ENCODE data around the gene PURB. TPM values are rescaled to one million over a fixed set of nuclear protein-coding genes. Genes with fewer than 3 reads are reported as not detected.
"Not testable (repeated sequence)": the region's sequence is repeated elsewhere in the genome, so short reads cannot be mapped to it uniquely, and the experiment has no call there.

Gene PURB
- total RNA-seq, 1 donor from 2014 or later: 41.5 TPM

DNA sequence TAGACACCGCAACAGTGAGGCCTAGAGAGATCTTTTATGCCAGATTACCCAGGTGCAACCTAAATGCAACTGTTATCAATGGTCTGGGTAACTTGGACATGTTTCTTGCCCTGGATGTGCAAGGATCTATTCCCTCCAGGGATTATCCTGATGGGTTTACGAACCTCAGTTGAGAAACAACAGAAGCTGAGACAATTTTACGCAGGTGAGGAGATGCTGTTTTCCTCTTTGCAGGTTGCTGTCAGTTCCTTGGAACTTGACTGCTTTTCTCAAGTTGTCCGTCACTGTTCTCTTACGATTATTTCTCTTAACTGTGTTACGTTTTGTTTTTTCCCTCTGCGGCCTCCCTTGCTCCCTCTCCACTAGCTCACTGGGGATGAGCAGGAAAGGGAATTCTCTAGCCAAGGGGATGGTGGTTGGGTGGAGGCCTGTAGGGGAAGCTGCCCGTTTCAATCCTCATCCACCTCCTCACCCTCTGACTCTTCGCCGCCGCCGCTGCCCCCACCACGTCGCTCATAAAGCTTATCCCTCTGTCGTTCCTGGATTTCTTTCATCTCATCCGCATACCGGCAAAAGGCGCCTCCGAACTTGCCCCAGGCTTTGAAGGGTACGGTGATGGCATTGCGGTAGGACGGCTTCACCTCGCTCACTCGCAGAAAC lies 1.2 kb downstream of the PURB start:
- Mint-ChIP-seq H3K4me3 (peak overlapping the region; percentile 97), H3K9me3 (no peaks in the 10 kb centered on the region), H3K27ac (peak overlapping the region; percentile 88), H3K27me3 (no peaks in the 10 kb centered on the region), H3K36me3 (ENCODE audit: low read depth) (peaks cover 52% of the 10 kb centered on the region), H3K4me1 (peaks cover 53% of the 10 kb centered on the region)
- peak; percentile 64 for DNase-seq
- intact Hi-C loops (cut with micrococcal nuclease): loop anchor here (2.0 to 5.0 kb wide), 2 partner anchors 143 to 311 kb away; partner anchors contain the start of gene DDX56

DNA sequence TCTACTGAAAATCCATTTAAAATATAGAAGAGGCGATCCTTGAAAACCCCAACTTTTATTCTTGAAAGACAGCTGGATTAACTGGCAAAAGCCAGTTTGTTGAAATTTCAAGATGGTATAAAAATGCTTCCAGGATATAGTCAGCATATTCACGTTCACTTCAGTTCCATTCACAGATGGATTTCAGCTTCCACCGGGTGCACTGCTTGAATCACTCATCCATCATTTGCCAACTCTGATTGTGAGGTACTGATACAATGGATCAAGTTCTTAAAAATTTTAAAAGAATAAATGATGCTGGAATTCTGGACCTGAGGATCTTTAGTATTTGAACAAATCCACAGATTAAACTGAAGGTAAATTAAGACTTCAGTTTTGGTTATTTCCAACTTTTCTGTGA lies 2.4 kb downstream of the PURB start:
- Mint-ChIP-seq H3K27ac (peak overlapping the region; percentile 41), H3K9me3 (no peaks in the 10 kb centered on the region), H3K4me3 (peak overlapping the region; percentile 97), H3K4me1 (peaks cover 51% of the 10 kb centered on the region), H3K27me3 (no peaks in the 10 kb centered on the region), H3K36me3 (ENCODE audit: low read depth) (peaks cover 55% of the 10 kb centered on the region)
- DNase-seq: no peak
- intact Hi-C loops (cut with micrococcal nuclease): loop anchor here (5.0 kb wide), 1 partner anchor 144 kb away; no protein-coding TSS in a partner anchor

GRCh38 chr7:44881610-44882009 lies 3.7 kb downstream of the PURB start:
- Mint-ChIP-seq H3K4me3 (peak overlapping the region; percentile 72), H3K36me3 (ENCODE audit: low read depth) (peaks cover 61% of the 10 kb centered on the region), H3K27me3 (no peaks in the 10 kb centered on the region), H3K27ac (peak overlapping the region; percentile 15), H3K9me3 (no peaks in the 10 kb centered on the region), H3K4me1 (peaks cover 44% of the 10 kb centered on the region)
- intact Hi-C loops (cut with micrococcal nuclease): loop anchor here (2.0 to 5.0 kb wide), 2 partner anchors 15 to 146 kb away; no protein-coding TSS in a partner anchor
- DNase-seq: no peak

DNA sequence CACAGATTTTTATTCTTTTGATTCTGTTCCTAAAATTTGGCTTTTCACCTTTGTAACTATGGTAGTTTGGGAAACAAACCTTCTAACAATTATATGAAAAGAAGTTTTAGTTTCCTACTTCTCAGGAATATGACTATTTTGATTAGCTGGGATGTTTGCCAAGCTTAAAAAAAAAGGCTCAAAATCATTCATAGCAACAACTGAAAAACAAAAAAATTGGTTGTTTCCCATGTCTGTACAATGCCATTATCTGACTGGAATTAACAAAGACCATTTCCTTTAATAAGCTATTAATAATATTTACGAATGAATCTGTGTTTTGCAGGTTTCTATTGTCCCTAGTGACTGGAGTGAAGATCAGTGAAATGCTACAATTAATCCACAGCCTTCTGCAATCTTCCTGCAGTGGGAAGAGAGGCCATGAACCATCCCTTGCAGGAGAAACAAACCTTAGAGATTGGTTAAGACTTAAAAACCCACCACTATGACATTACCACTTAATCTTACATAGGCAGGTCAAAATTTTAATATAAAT lies 4.2 kb downstream of the PURB start:
- Mint-ChIP-seq H3K36me3 (ENCODE audit: low read depth) (peaks cover 61% of the 10 kb centered on the region), H3K4me1 (peaks cover 46% of the 10 kb centered on the region), H3K4me3 (peak overlapping the region; percentile 72)

GRCh38 chr7:44880317-44881018 lies 4.9 kb downstream of the PURB start:
- intact Hi-C loops (cut with micrococcal nuclease): loop anchor here (2.0 to 5.0 kb wide), 2 partner anchors 14 to 147 kb away; no protein-coding TSS in a partner anchor
- Mint-ChIP-seq H3K27me3 (no peaks in the 10 kb centered on the region), H3K4me1 (peaks cover 42% of the 10 kb centered on the region), H3K27ac (peak overlapping the region; percentile 66), H3K9me3 (no peaks in the 10 kb centered on the region), H3K36me3 (ENCODE audit: low read depth) (peaks cover 57% of the 10 kb centered on the region), H3K4me3 (peak overlapping the region; percentile 72)
- DNase-seq: no peak

More for the DNA sequence above, 4.2 kb downstream of the PURB start:
- Mint-ChIP-seq H3K27me3 (no peaks in the 10 kb centered on the region), H3K27ac (peak overlapping the region; percentile 54), H3K9me3 (no peaks in the 10 kb centered on the region)
- intact Hi-C loops (cut with micrococcal nuclease): loop anchor here (2.0 to 5.0 kb wide), 2 partner anchors 14 to 146 kb away; no protein-coding TSS in a partner anchor
- no peak for DNase-seq

- H3K4me3 Mint-ChIP-seq: no peak overlapping the region
- H3K9me3 Mint-ChIP-seq: no peaks in the 10 kb centered on the region
Measured at GRCh38 chr7:44876393-44876792, 8.9 kb downstream of the PURB start.

DNA sequence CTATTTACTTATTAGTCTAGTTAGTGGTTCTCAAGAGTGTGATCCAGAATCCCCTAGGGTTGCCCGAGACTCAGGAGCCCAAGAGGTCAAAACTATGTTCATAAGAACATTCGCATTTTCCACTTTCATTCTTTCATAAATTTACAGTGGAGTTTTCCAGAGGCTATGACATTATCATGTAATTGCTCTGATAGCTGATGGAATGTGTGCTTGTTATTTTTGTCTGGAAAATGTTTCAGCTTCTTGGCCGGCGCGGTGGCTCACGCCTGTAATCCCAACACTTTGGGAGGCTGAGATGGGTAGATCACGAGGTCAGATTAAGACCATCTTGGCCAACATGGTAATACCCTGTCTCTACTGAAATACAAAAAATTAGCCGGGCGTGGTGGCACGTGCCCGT lies 10.1 kb downstream of the PURB start:
- DNase-seq: no peak
- peaks cover 19% of the 10 kb centered on the region for H3K36me3 Mint-ChIP-seq (ENCODE audit: low read depth)
- no peak overlapping the region for H3K27ac Mint-ChIP-seq
- no peak overlapping the region for H3K4me3 Mint-ChIP-seq
- H3K4me1 Mint-ChIP-seq: peaks cover 18% of the 10 kb centered on the region
- no peaks in the 10 kb centered on the region for H3K9me3 Mint-ChIP-seq
- intact Hi-C loops (cut with micrococcal nuclease): no loop called here
- no peaks in the 10 kb centered on the region for H3K27me3 Mint-ChIP-seq

More at GRCh38 chr7:44876393-44876792, 8.9 kb downstream of the PURB start:
- intact Hi-C loops (cut with micrococcal nuclease): no loop called here
- H3K27me3 Mint-ChIP-seq: no peaks in the 10 kb centered on the region
- H3K36me3 Mint-ChIP-seq (ENCODE audit: low read depth): peaks cover 29% of the 10 kb centered on the region
- no peak overlapping the region for H3K27ac Mint-ChIP-seq
- no peak for DNase-seq
- H3K4me1 Mint-ChIP-seq: peaks cover 27% of the 10 kb centered on the region

DNA sequence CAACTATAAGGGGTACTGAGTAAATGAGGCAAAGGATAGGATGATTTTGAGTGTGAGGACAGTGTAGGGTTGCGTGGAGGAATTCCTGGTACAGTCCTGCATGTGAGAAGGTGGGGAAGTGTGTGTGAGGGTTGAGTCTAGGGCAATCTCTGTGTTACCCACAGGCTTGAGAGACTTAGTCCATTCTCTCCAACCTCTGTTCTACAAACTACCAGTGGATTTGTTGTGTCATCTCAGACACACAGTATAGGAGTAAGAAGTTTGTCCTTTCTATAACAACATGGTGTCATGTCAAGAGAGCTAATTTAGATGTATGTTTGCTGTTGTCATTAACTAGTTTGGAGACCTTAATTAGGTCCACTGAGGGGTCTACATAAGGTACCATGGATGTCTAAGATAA lies 12.5 kb downstream of the PURB start:
- intact Hi-C loops (cut with micrococcal nuclease): no loop called here
- Mint-ChIP-seq H3K4me3 (no peak overlapping the region), H3K9me3 (peaks cover 4% of the 10 kb centered on the region), H3K27ac (no peak overlapping the region), H3K4me1 (peaks cover 10% of the 10 kb centered on the region), H3K27me3 (no peaks in the 10 kb centered on the region), H3K36me3 (ENCODE audit: low read depth) (peaks cover 7% of the 10 kb centered on the region)
- no peak for DNase-seq

GRCh38 chr7:44871918-44872317 lies 13.4 kb downstream of the PURB start:
- H3K4me1 Mint-ChIP-seq: peaks cover 15% of the 10 kb centered on the region
- H3K36me3 Mint-ChIP-seq (ENCODE audit: low read depth); H3K4me3 Mint-ChIP-seq; H3K27ac Mint-ChIP-seq; H3K9me3 Mint-ChIP-seq; intact Hi-C loops (cut with micrococcal nuclease); H3K27me3 Mint-ChIP-seq; DNase-seq: not testable (repeated sequence)

- H3K4me1 Mint-ChIP-seq: peaks cover 11% of the 10 kb centered on the region
- H3K9me3 Mint-ChIP-seq; H3K27me3 Mint-ChIP-seq; H3K4me3 Mint-ChIP-seq; DNase-seq; H3K36me3 Mint-ChIP-seq (ENCODE audit: low read depth); intact Hi-C loops (cut with micrococcal nuclease); H3K27ac Mint-ChIP-seq: not testable (repeated sequence)
Measured at GRCh38 chr7:44870780-44871179, 14.6 kb downstream of the PURB start.

- H3K4me1 Mint-ChIP-seq: peaks cover 11% of the 10 kb centered on the region
- DNase-seq; H3K9me3 Mint-ChIP-seq; H3K4me3 Mint-ChIP-seq; H3K36me3 Mint-ChIP-seq (ENCODE audit: low read depth); H3K27ac Mint-ChIP-seq; intact Hi-C loops (cut with micrococcal nuclease); H3K27me3 Mint-ChIP-seq: not testable (repeated sequence)
Measured at GRCh38 chr7:44870336-44870735, 15.0 kb downstream of the PURB start.

GRCh38 chr7:44867073-44867995 lies 18.0 kb downstream of the PURB start:
- intact Hi-C loops (cut with micrococcal nuclease): loop anchor here (2.0 kb wide), 1 partner anchor 13 kb away; no protein-coding TSS in a partner anchor
- DNase-seq: peak; percentile 72
- peaks cover under 1% of the 10 kb centered on the region for H3K36me3 Mint-ChIP-seq (ENCODE audit: low read depth)
- peaks cover 4% of the 10 kb centered on the region for H3K9me3 Mint-ChIP-seq
- peaks cover 9% of the 10 kb centered on the region for H3K4me1 Mint-ChIP-seq
- H3K27ac Mint-ChIP-seq: peak overlapping the region; percentile 21
- no peak overlapping the region for H3K4me3 Mint-ChIP-seq
- peaks cover 3% of the 10 kb centered on the region for H3K27me3 Mint-ChIP-seq

DNA sequence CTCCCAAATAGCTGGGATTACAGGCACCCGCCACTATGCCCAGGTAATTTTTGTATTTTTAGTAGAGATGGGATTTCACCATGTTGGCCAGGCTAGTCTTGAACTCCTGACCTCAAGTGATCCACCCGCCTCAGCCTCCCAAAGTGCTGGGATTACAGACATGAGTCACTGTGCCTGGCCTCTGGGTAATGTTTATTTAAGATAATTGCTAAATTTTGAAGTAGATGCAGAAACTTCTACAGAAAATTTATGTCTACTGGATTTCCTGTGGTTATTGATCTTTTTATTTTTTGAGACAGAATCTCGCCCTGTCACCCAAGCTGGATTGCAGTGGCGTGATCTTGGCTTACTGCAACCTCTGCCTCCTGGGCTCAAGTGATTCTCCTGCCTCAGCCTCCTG lies 23.4 kb downstream of the PURB start:
- intact Hi-C loops (cut with micrococcal nuclease); DNase-seq; H3K36me3 Mint-ChIP-seq (ENCODE audit: low read depth); H3K27me3 Mint-ChIP-seq; H3K4me1 Mint-ChIP-seq; H3K4me3 Mint-ChIP-seq; H3K9me3 Mint-ChIP-seq; H3K27ac Mint-ChIP-seq: not testable (repeated sequence)
